ENCODE data around the gene GAS2L3.

- TF ChIP-seq, protein P1, sequence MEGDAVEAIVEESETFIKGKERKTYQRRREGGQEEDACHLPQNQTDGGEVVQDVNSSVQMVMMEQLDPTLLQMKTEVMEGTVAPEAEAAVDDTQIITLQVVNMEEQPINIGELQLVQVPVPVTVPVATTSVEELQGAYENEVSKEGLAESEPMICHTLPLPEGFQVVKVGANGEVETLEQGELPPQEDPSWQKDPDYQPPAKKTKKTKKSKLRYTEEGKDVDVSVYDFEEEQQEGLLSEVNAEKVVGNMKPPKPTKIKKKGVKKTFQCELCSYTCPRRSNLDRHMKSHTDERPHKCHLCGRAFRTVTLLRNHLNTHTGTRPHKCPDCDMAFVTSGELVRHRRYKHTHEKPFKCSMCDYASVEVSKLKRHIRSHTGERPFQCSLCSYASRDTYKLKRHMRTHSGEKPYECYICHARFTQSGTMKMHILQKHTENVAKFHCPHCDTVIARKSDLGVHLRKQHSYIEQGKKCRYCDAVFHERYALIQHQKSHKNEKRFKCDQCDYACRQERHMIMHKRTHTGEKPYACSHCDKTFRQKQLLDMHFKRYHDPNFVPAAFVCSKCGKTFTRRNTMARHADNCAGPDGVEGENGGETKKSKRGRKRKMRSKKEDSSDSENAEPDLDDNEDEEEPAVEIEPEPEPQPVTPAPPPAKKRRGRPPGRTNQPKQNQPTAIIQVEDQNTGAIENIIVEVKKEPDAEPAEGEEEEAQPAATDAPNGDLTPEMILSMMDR (IDR thresholded peaks at IDR 0.05 in 4 of 5, conservative IDR thresholded peaks at IDR 0.05 in 1 of 5), result peak in 1 of 5 experiments; percentile 13
- TF ChIP-seq POLR2A (IDR thresholded peaks at IDR 0.05), result no peak
These were observed 98.7 kb downstream of the GAS2L3 start for GRCh38 chr12:100672075-100672592.
